ENCODE measurements around the gene N4BP2L2. TPM values are rescaled to one million over a fixed set of nuclear protein-coding genes. Genes with fewer than 3 reads are reported as not detected.

The N4BP2L2 gene
- total and polyA plus RNA-seq, 5 donors from 2014 or later: 161 to 242 (median 213) TPM

DNA sequence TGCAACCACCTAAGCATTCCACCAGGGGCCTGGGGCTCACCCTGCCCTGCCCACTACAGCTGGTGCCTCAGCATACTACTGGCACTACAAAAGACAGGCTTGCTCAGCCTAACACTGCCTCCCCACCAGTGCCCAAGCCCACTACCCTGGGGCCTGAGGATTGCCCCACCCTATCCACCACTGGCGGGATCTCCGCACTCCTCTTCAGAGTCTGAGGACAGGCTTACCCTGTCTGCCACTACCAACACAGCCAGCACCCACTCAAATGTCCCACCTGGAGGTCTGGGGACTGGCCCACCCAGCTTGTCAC, 83.0 kb downstream of the N4BP2L2 start:
- peak overlapping the region in 1 of 3 donors; percentile 71 for H3K27ac Mint-ChIP-seq
- DNase-seq (no peak), ATAC-seq (ENCODE audit: low read depth in 2 of 2) (no peak)
- no peak overlapping the region for H3K27ac ChIP-seq (ENCODE audit: insufficient read depth, low read length, poor library complexity, severe bottlenecking)
- H3K9me3 Mint-ChIP-seq: peaks cover 2 to 36% (median 9%) of the 10 kb centered on the region in 7 donors
- peaks cover 0 to 25% (median 8%) of the 10 kb centered on the region in 4 donors for H3K4me1 Mint-ChIP-seq
- H3K4me3 Mint-ChIP-seq: no peak overlapping the region
- H3K9me3 ChIP-seq (ENCODE audit: control insufficient read depth in 2 of 2, low read length in 2 of 2): peaks cover 7 to 22% of the 10 kb centered on the region in 2 experiments
- H3K36me3 Mint-ChIP-seq: peaks cover 64% of the 10 kb centered on the region
- no peak overlapping the region for H3K4me3 ChIP-seq (ENCODE audit: low read depth, low read length)
- H3K27me3 ChIP-seq (ENCODE audit: control insufficient read depth, insufficient read depth, low read length): no peaks in the 10 kb centered on the region
- no peaks in the 10 kb centered on the region for H3K27me3 Mint-ChIP-seq
- peaks cover 2% of the 10 kb centered on the region for H3K36me3 ChIP-seq (ENCODE audit: control insufficient read depth, insufficient read depth, low read length)
- H3K4me1 ChIP-seq (ENCODE audit: control insufficient read depth, insufficient read depth, low read length, poor library complexity, severe bottlenecking): no peaks in the 10 kb centered on the region

DNA sequence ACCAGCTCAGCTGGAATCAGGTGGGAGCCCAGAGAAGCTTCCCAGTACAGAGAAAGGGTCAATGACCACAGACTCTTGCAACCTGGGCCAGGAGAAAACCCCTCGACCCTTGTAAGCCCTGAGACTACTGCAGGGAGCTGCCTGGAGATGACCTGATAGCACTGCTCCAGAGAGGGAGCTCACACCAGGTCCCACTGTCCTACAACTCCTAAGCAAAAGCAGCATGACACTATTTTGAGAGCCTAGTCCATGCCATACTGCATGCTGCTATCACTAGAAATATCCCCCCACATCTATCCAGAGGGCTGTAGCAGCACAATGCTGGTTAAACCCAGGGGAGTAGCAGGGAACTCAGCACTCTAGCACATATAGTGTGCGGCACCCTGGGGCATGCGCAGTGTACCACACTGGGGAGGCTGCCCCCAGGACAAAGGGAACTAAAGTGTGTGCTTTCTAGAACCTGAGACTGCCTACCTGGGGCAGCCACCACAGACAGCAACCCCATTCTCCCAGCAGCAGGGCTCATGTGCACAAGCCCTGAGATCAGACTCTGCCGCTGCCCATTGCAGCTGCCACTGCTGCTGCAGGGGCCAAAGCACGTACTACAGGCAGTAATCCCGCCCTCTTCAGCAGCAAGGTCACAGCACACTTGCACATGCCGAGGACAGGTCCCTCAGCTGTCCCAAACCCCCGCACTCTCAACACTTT, 83.6 kb downstream of the N4BP2L2 start:
- Histone ChIP-seq H3K36me3 (ENCODE audit: control insufficient read depth, insufficient read depth, low read length) (peaks cover 2% of the 10 kb centered on the region), H3K4me3 (ENCODE audit: low read depth, low read length) (no peak overlapping the region), H3K4me1 (ENCODE audit: control insufficient read depth, insufficient read depth, low read length, poor library complexity, severe bottlenecking) (no peaks in the 10 kb centered on the region), H3K9me3 (ENCODE audit: control insufficient read depth in 2 of 2, low read length in 2 of 2) (peaks cover 7 to 22% of the 10 kb centered on the region in 2 experiments), H3K27ac (ENCODE audit: insufficient read depth, low read length, poor library complexity, severe bottlenecking) (no peak overlapping the region), H3K27me3 (ENCODE audit: control insufficient read depth, insufficient read depth, low read length) (no peaks in the 10 kb centered on the region)
- Mint-ChIP-seq H3K9me3 (peaks cover 2 to 33% (median 9%) of the 10 kb centered on the region in 7 donors), H3K36me3 (peaks cover 62% of the 10 kb centered on the region), H3K4me1 (peaks cover 0 to 24% (median 8%) of the 10 kb centered on the region in 4 donors), H3K27me3 (no peaks in the 10 kb centered on the region), H3K4me3 (no peak overlapping the region), H3K27ac (no peak overlapping the region)
- ATAC-seq (ENCODE audit: low read depth in 2 of 2) (no peak), DNase-seq (no peak)

DNA sequence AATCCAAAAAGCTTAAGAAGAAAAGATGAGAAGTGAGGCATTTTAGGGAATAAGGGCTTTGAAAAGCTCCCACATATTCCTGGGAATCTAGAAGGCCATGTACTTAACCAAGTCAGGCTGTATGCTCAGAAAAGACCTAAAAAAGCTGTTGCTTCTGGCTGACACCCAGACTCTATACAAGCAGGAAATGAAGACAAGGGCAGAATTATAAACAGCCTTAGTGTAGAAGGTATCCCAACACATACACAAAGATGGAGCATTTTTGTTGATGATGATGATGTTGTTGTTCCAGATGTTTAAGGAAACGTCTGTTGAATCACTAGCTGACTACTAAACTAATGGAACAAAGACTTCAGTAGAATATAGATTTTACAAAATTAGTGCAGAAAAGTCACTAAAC, 84.6 kb downstream of the N4BP2L2 start:
- no peak overlapping the region for H3K4me3 ChIP-seq (ENCODE audit: low read depth, low read length)
- no peak for ATAC-seq (ENCODE audit: low read depth in 2 of 2)
- H3K9me3 ChIP-seq (ENCODE audit: control insufficient read depth in 2 of 2, low read length in 2 of 2): peaks cover 7 to 22% of the 10 kb centered on the region in 2 experiments
- H3K9me3 Mint-ChIP-seq: peaks cover 0 to 24% (median 7%) of the 10 kb centered on the region in 7 donors
- peaks cover 52% of the 10 kb centered on the region for H3K36me3 Mint-ChIP-seq
- H3K27me3 ChIP-seq (ENCODE audit: control insufficient read depth, insufficient read depth, low read length): no peaks in the 10 kb centered on the region
- DNase-seq: no peak
- no peak overlapping the region for H3K4me3 Mint-ChIP-seq
- no peaks in the 10 kb centered on the region for H3K4me1 ChIP-seq (ENCODE audit: control insufficient read depth, insufficient read depth, low read length, poor library complexity, severe bottlenecking)
- no peaks in the 10 kb centered on the region for H3K27me3 Mint-ChIP-seq
- H3K27ac Mint-ChIP-seq: no peak overlapping the region
- no peak overlapping the region for H3K27ac ChIP-seq (ENCODE audit: insufficient read depth, low read length, poor library complexity, severe bottlenecking)
- peaks cover 0 to 20% (median 7%) of the 10 kb centered on the region in 4 donors for H3K4me1 Mint-ChIP-seq
- H3K36me3 ChIP-seq (ENCODE audit: control insufficient read depth, insufficient read depth, low read length): peaks cover 2% of the 10 kb centered on the region

- Histone ChIP-seq H3K36me3 (ENCODE audit: control insufficient read depth, insufficient read depth, low read length) (no peaks in the 10 kb centered on the region), H3K9me3 (ENCODE audit: control insufficient read depth in 2 of 2, low read length in 2 of 2) (no peaks in the 10 kb centered on the region), H3K27ac (ENCODE audit: insufficient read depth, low read length, poor library complexity, severe bottlenecking) (no peak overlapping the region), H3K4me3 (ENCODE audit: low read depth, low read length) (no peak overlapping the region), H3K27me3 (ENCODE audit: control insufficient read depth, insufficient read depth, low read length) (no peaks in the 10 kb centered on the region), H3K4me1 (ENCODE audit: control insufficient read depth, insufficient read depth, low read length, poor library complexity, severe bottlenecking) (no peaks in the 10 kb centered on the region)
- H3K27me3 Mint-ChIP-seq: no peaks in the 10 kb centered on the region
- peaks cover 0 to 3% (median under 1%) of the 10 kb centered on the region in 4 donors for H3K4me1 Mint-ChIP-seq
- peaks cover 26% of the 10 kb centered on the region for H3K36me3 Mint-ChIP-seq
- peak overlapping the region in 1 of 3 donors; percentile 11 for H3K27ac Mint-ChIP-seq
- no peak overlapping the region for H3K4me3 Mint-ChIP-seq
- H3K9me3 Mint-ChIP-seq: peaks cover 0 to 1% (median 0%) of the 10 kb centered on the region in 7 donors
- no peak for DNase-seq
- no peak for ATAC-seq (ENCODE audit: low read depth in 2 of 2)
Measured at GRCh38 chr13:32448972-32449371, 89.6 kb downstream of the N4BP2L2 start.

- no peak for ATAC-seq (ENCODE audit: low read depth in 2 of 2)
- Mint-ChIP-seq H3K4me3 (no peak overlapping the region), H3K27me3 (no peaks in the 10 kb centered on the region)
Measured at GRCh38 chr13:32447894-32448623, 90.5 kb downstream of the N4BP2L2 start.

DNA sequence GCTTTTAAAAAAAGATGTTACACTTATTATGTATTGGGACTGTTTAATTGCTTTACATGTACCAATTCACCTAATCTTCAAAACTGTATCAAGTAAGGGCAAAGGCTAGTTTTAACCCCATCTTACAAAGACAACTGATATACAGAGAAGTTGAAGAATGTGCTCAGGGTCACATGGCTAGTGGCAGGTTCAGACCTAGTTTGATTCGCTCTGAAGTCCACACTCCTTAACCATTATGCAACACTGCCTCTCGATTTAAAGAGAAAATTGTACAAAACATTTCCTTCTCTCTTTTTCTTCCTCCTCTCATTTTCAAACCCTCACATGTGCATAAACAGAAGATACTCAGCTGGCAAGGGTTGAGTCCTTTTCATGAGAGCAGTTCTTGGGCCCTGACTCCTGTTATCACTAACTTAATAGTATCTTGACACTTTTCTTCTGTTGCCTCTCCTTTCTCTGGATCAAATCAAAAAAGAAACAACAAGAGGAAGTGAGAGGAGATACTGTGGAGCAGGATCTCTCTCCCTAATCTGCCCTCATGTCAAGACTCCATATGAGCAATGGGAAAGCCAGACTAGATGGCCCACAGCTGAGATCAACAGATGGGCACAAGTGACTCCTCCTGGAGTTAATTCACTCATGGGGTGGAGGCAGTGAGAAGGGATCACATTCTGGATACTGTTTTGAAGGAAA, 91.7 kb downstream of the N4BP2L2 start:
- DNase-seq (no peak), ATAC-seq (ENCODE audit: low read depth in 2 of 2) (no peak)
- Histone ChIP-seq H3K36me3 (ENCODE audit: control insufficient read depth, insufficient read depth, low read length) (no peaks in the 10 kb centered on the region), H3K4me1 (ENCODE audit: control insufficient read depth, insufficient read depth, low read length, poor library complexity, severe bottlenecking) (no peaks in the 10 kb centered on the region), H3K27me3 (ENCODE audit: control insufficient read depth, insufficient read depth, low read length) (no peaks in the 10 kb centered on the region), H3K4me3 (ENCODE audit: low read depth, low read length) (no peak overlapping the region), H3K9me3 (ENCODE audit: control insufficient read depth in 2 of 2, low read length in 2 of 2) (no peaks in the 10 kb centered on the region), H3K27ac (ENCODE audit: insufficient read depth, low read length, poor library complexity, severe bottlenecking) (no peak overlapping the region)
- Mint-ChIP-seq H3K36me3 (peaks cover 24% of the 10 kb centered on the region), H3K9me3 (peaks cover 0 to 1% (median 0%) of the 10 kb centered on the region in 7 donors), H3K4me3 (no peak overlapping the region), H3K27ac (peak overlapping the region in 1 of 3 donors; percentile 18), H3K27me3 (no peaks in the 10 kb centered on the region), H3K4me1 (peaks cover 0 to 5% (median 4%) of the 10 kb centered on the region in 4 donors)

More at GRCh38 chr13:32447894-32448623, 90.5 kb downstream of the N4BP2L2 start:
- Histone ChIP-seq H3K9me3 (ENCODE audit: control insufficient read depth in 2 of 2, low read length in 2 of 2) (no peaks in the 10 kb centered on the region), H3K36me3 (ENCODE audit: control insufficient read depth, insufficient read depth, low read length) (no peaks in the 10 kb centered on the region), H3K4me3 (ENCODE audit: low read depth, low read length) (no peak overlapping the region), H3K4me1 (ENCODE audit: control insufficient read depth, insufficient read depth, low read length, poor library complexity, severe bottlenecking) (no peaks in the 10 kb centered on the region), H3K27me3 (ENCODE audit: control insufficient read depth, insufficient read depth, low read length) (no peaks in the 10 kb centered on the region), H3K27ac (ENCODE audit: insufficient read depth, low read length, poor library complexity, severe bottlenecking) (no peak overlapping the region)
- Mint-ChIP-seq H3K4me1 (peaks cover 0 to 2% (median under 1%) of the 10 kb centered on the region in 4 donors), H3K9me3 (peaks cover 0 to 1% (median 0%) of the 10 kb centered on the region in 7 donors), H3K27ac (no peak overlapping the region), H3K36me3 (peaks cover 21% of the 10 kb centered on the region)
- DNase-seq: no peak

GRCh38 chr13:32446220-32446619, 92.4 kb downstream of the N4BP2L2 start:
- H3K36me3 Mint-ChIP-seq: peaks cover 22% of the 10 kb centered on the region
- no peaks in the 10 kb centered on the region for H3K27me3 Mint-ChIP-seq
- peaks cover 0 to 5% (median 4%) of the 10 kb centered on the region in 4 donors for H3K4me1 Mint-ChIP-seq
- H3K27ac ChIP-seq (ENCODE audit: insufficient read depth, low read length, poor library complexity, severe bottlenecking): no peak overlapping the region
- no peak overlapping the region for H3K4me3 ChIP-seq (ENCODE audit: low read depth, low read length)
- no peak for DNase-seq
- no peak overlapping the region for H3K27ac Mint-ChIP-seq
- H3K9me3 Mint-ChIP-seq: peaks cover 0 to 1% (median 0%) of the 10 kb centered on the region in 7 donors
- no peak overlapping the region for H3K4me3 Mint-ChIP-seq
- no peak for ATAC-seq (ENCODE audit: low read depth in 2 of 2)
- no peaks in the 10 kb centered on the region for H3K27me3 ChIP-seq (ENCODE audit: control insufficient read depth, insufficient read depth, low read length)
- H3K9me3 ChIP-seq (ENCODE audit: control insufficient read depth in 2 of 2, low read length in 2 of 2): no peaks in the 10 kb centered on the region
- H3K36me3 ChIP-seq (ENCODE audit: control insufficient read depth, insufficient read depth, low read length): no peaks in the 10 kb centered on the region
- H3K4me1 ChIP-seq (ENCODE audit: control insufficient read depth, insufficient read depth, low read length, poor library complexity, severe bottlenecking): no peaks in the 10 kb centered on the region
